SK-N-SH (cell line): ENCODE data around the gene PNPLA5.

Source experiments
- MXI1 ChIP-seq: IDR thresholded peaks from 2 replicates; pipeline ENCODE4 v1.6.1; 2012; ENCODE audit warnings: mild to moderate bottlenecking, low read depth, low read length, improper control_type of control experiment
- TF ChIP-seq, protein P1 (sequence below): fragments of 200-600 bp; sonication (generic); IDR thresholded peaks from 2 replicates; pipeline ENCODE4 v1.6.1; 2017; ENCODE audit warnings: antibody characterized with exemption, mild to moderate bottlenecking, moderate library complexity

DNA sequence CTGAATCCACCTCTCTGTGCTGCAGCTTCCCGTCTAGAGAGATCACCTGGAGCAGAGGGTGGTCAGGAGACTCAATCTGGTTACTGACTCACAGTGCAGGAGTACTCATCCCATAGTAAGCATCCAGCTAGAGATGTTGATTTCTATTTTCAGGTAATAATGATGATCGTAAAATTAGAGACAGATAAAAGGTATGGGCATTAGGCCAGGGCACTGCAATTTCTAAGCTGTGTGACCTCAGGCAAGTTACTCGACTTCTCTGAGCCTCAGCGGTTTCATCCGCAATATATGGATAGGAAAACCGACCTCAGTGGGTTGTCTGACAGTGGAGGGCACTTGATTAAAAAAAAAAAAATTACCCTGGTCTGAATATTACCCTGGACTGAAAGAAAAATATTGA is 49.6 kb upstream of the PNPLA5 start:
- no peak for TF ChIP-seq MXI1
- TF ChIP-seq, protein P1, sequence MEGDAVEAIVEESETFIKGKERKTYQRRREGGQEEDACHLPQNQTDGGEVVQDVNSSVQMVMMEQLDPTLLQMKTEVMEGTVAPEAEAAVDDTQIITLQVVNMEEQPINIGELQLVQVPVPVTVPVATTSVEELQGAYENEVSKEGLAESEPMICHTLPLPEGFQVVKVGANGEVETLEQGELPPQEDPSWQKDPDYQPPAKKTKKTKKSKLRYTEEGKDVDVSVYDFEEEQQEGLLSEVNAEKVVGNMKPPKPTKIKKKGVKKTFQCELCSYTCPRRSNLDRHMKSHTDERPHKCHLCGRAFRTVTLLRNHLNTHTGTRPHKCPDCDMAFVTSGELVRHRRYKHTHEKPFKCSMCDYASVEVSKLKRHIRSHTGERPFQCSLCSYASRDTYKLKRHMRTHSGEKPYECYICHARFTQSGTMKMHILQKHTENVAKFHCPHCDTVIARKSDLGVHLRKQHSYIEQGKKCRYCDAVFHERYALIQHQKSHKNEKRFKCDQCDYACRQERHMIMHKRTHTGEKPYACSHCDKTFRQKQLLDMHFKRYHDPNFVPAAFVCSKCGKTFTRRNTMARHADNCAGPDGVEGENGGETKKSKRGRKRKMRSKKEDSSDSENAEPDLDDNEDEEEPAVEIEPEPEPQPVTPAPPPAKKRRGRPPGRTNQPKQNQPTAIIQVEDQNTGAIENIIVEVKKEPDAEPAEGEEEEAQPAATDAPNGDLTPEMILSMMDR: no peak
